ENCODE results near the gene RBM11.

The RBM11 gene

GRCh38 chr21:14275702-14276205, 59.8 kb downstream of the RBM11 start:
- TF ChIP-seq EZH2 (IDR thresholded peaks at IDR 0.05; ENCODE audit: borderline replicate concordance, low read depth, low read length, severe bottlenecking) (no peak), CTCF (IDR thresholded peaks at IDR 0.05; ENCODE audit: borderline replicate concordance, extremely low read depth, low read length, poor library complexity, severe bottlenecking) (no peak)
- Histone ChIP-seq H3K27me3 (ENCODE audit: insufficient read depth, low read length, poor library complexity) (no peaks in the 10 kb centered on the region), H3K79me2 (ENCODE audit: insufficient read depth, low read length) (no peaks in the 10 kb centered on the region), H3K27ac (ENCODE audit: low read length) (no peak overlapping the region), H3K4me1 (ENCODE audit: insufficient read depth, low read length) (no peaks in the 10 kb centered on the region), H3K9me3 (ENCODE audit: insufficient read depth, low read length, severe bottlenecking) (no peaks in the 10 kb centered on the region), H3K4me2 (ENCODE audit: insufficient read depth, low read length) (no peak overlapping the region), H4K20me1 (ENCODE audit: insufficient read depth, low read length) (no peaks in the 10 kb centered on the region), H2AFZ (ENCODE audit: low read depth, low read length) (no peak overlapping the region), H3K4me3 (ENCODE audit: low read depth in 1 of 2, low read length in 2 of 2) (no peak overlapping the region), H3K36me3 (ENCODE audit: insufficient read depth, low read length) (no peaks in the 10 kb centered on the region), H3K9ac (ENCODE audit: low read depth, low read length) (no peak overlapping the region)
- DNase-seq (no peak), ATAC-seq (ENCODE audit: insufficient read depth, low read depth) (no peak)

Data from DND-41 (cell line).